Stimulated activated CD8-positive, alpha-beta memory T cell treated with anti-CD3 and anti-CD28 coated beads, Interleukin-15, amount 100 ng/mL, for 48 hours (primary cell): ENCODE results near the gene LARP4B.
"Not testable (repeated sequence)": the region's sequence is repeated elsewhere in the genome, so short reads cannot be mapped to it uniquely, and the experiment has no call there.

Source experiments
- DNase-seq, 2 donors: peaks; one replicate each; pipeline ENCODE4 v3.0.0-alpha.2; 2020; ENCODE audit warnings: low read depth in 2 of 2

The LARP4B gene

GRCh38 chr10:770048-770712 lies 161.3 kb downstream of the LARP4B start:
- not testable (repeated sequence) for DNase-seq

- no peak for DNase-seq
Observed at GRCh38 chr10:767794-768193, 163.7 kb downstream of the LARP4B start.

GRCh38 chr10:767211-767610 lies 164.3 kb downstream of the LARP4B start:
- DNase-seq = no peak

- DNase-seq = no peak
Observed at GRCh38 chr10:761376-761775, 170.1 kb downstream of the LARP4B start.

GRCh38 chr10:760622-761021 lies 170.9 kb downstream of the LARP4B start:
- DNase-seq = no peak

- no peak for DNase-seq
Observed at GRCh38 chr10:759898-760477, 171.5 kb downstream of the LARP4B start.
